Neural progenitor cell (in vitro differentiated cells): ENCODE data around the gene PRDM16. TPM values are rescaled to one million over a fixed set of nuclear protein-coding genes. Genes with fewer than 3 reads are reported as not detected.

Experiments used
- DNase-seq: peaks from one replicate; pipeline ENCODE4 v3.0.0-alpha.2; 2016; ENCODE audit warnings: low spot score
- H2AFZ ChIP-seq: fragments of 200-600 bp; sonication (generic); replicated peaks from 2 replicates; pipeline ENCODE4 v1.6.1; 2016; ENCODE audit warnings: antibody characterized with exemption
- H3F3A ChIP-seq: fragments of 200-600 bp; sonication (generic); 2 replicates; pipeline ENCODE4 v1.6.1; 2016; ENCODE audit warnings: antibody characterized with exemption, low read depth
- H3K27ac ChIP-seq: fragments of 200-600 bp; sonication (generic); 2 replicates; pipeline ENCODE4 v1.5.1; 2016; ENCODE audit warnings: mild to moderate bottlenecking
- H3K27me3 ChIP-seq: fragments of 200-600 bp; sonication (generic); 2 replicates; pipeline ENCODE4 v1.6.1; 2016; ENCODE audit warnings: mild to moderate bottlenecking, moderate library complexity
- H3K36me3 ChIP-seq: fragments of 200-600 bp; sonication (generic); 2 replicates; pipeline ENCODE4 v1.5.1; 2016
- H3K4me1 ChIP-seq: fragments of 200-600 bp; sonication (generic); 2 replicates; pipeline ENCODE4 v1.6.1; 2016; ENCODE audit warnings: mixed run types
- H3K4me2 ChIP-seq: fragments of 200-600 bp; sonication (generic); 2 replicates; pipeline ENCODE4 v1.6.1; 2016
- H3K4me3 ChIP-seq: fragments of 200-600 bp; sonication (generic); 2 replicates; pipeline ENCODE4 v1.5.1; 2016
- H3K79me2 ChIP-seq: fragments of 200-600 bp; sonication (generic); 2 replicates; pipeline ENCODE4 v1.6.1; 2016; ENCODE audit warnings: low read depth
- H3K9ac ChIP-seq: fragments of 200-600 bp; sonication (generic); 2 replicates; pipeline ENCODE4 v1.6.1; 2016
- H3K9me3 ChIP-seq: fragments of 200-600 bp; sonication (generic); 2 replicates; pipeline ENCODE4 v1.5.1; 2016; ENCODE audit warnings: low read depth
- H4K20me1 ChIP-seq: fragments of 200-600 bp; sonication (generic); 2 replicates; pipeline ENCODE4 v1.6.1; 2016; ENCODE audit warnings: low read depth
- H3K27ac Mint-ChIP-seq: 3 replicates; pipeline ENCODE4 v1.8.0; 2021; ENCODE audit warnings: mixed read lengths
- H3K27me3 Mint-ChIP-seq: 2 replicates; pipeline ENCODE4 v1.8.0; 2022; ENCODE audit warnings: low read depth, mild to moderate bottlenecking, inconsistent platforms, moderate library complexity, mixed read lengths; ENCODE audit not compliant: insufficient read depth
- H3K36me3 Mint-ChIP-seq: 3 replicates; pipeline ENCODE4 v1.8.0; 2021; ENCODE audit warnings: mixed read lengths
- H3K4me1 Mint-ChIP-seq: 3 replicates; pipeline ENCODE4 v1.8.0; 2021; ENCODE audit warnings: mixed read lengths
- H3K4me3 Mint-ChIP-seq: 3 replicates; pipeline ENCODE4 v1.8.0; 2021; ENCODE audit warnings: mild to moderate bottlenecking, moderate library complexity, mixed read lengths
- H3K9me3 Mint-ChIP-seq: 3 replicates; pipeline ENCODE4 v1.8.0; 2020; ENCODE audit warnings: mixed read lengths
- CTCF ChIP-seq: fragments of 200-600 bp; sonication (generic); IDR thresholded peaks from 2 replicates; pipeline ENCODE4 v1.5.1; 2017; ENCODE audit warnings: antibody characterized with exemption, mild to moderate bottlenecking
- EZH2 ChIP-seq: fragments of 200-600 bp; sonication (generic); IDR thresholded peaks from 2 replicates; pipeline ENCODE4 v1.6.1; 2017; ENCODE audit warnings: antibody characterized with exemption, mild to moderate bottlenecking, moderate library complexity
- EZH2phosphoT487 ChIP-seq: fragments of 200-600 bp; sonication (generic); IDR thresholded peaks from 2 replicates; pipeline ENCODE4 v1.6.1; 2017; ENCODE audit warnings: antibody characterized with exemption
- total RNA-seq: library from RNA; depleted of rRNA; stranded (reverse); fragments of >200 nt; gene quantifications from 2 replicates; pipeline ENCODE4 v1.2.3, GENCODE V29; 2015; ENCODE audit warnings: low replicate concordance

Gene PRDM16
- total RNA-seq, 1 donor from 2014 or later: 1.9 TPM

GRCh38 chr1:3204725-3205124, 135.7 kb downstream of the PRDM16 start:
- Histone ChIP-seq H3K4me2 (peak overlapping the region; percentile 61), H3K27me3 (no peaks in the 10 kb centered on the region), H2AFZ (no peak overlapping the region), H3K9me3 (no peaks in the 10 kb centered on the region), H3K79me2 (no peaks in the 10 kb centered on the region), H3K4me1 (peaks cover 28% of the 10 kb centered on the region), H3K4me3 (peak overlapping the region; percentile 1), H4K20me1 (no peaks in the 10 kb centered on the region), H3K36me3 (no peaks in the 10 kb centered on the region), H3F3A (peaks cover 24% of the 10 kb centered on the region), H3K9ac (no peak overlapping the region), H3K27ac (peak overlapping the region; percentile 62)
- DNase-seq: peak; percentile 86
- peaks cover 46% of the 10 kb centered on the region for H3K4me1 Mint-ChIP-seq
- peak overlapping the region; percentile 90 for H3K27ac Mint-ChIP-seq
- H3K4me3 Mint-ChIP-seq: peak overlapping the region; percentile 75
- H3K9me3 Mint-ChIP-seq: no peaks in the 10 kb centered on the region
- peaks cover under 1% of the 10 kb centered on the region for H3K36me3 Mint-ChIP-seq
- TF ChIP-seq EZH2phosphoT487: no peak
- no peak for TF ChIP-seq EZH2
- TF ChIP-seq CTCF: no peak
- H3K27me3 Mint-ChIP-seq: peaks cover 14% of the 10 kb centered on the region

GRCh38 chr1:3205815-3206214, 136.8 kb downstream of the PRDM16 start:
- Histone ChIP-seq H2AFZ (no peak overlapping the region), H3K9ac (no peak overlapping the region), H4K20me1 (no peaks in the 10 kb centered on the region), H3K9me3 (no peaks in the 10 kb centered on the region), H3K4me2 (peak overlapping the region; percentile 61), H3K79me2 (no peaks in the 10 kb centered on the region), H3K27ac (no peak overlapping the region), H3K36me3 (no peaks in the 10 kb centered on the region), H3K4me1 (peaks cover 26% of the 10 kb centered on the region), H3K4me3 (no peak overlapping the region), H3K27me3 (no peaks in the 10 kb centered on the region), H3F3A (peaks cover 25% of the 10 kb centered on the region)
- peaks cover 45% of the 10 kb centered on the region for H3K4me1 Mint-ChIP-seq
- no peak overlapping the region for H3K4me3 Mint-ChIP-seq
- DNase-seq: no peak
- peaks cover 2% of the 10 kb centered on the region for H3K36me3 Mint-ChIP-seq
- TF ChIP-seq EZH2phosphoT487: no peak
- H3K27me3 Mint-ChIP-seq: peaks cover 8% of the 10 kb centered on the region
- no peak overlapping the region for H3K27ac Mint-ChIP-seq
- no peaks in the 10 kb centered on the region for H3K9me3 Mint-ChIP-seq

GRCh38 chr1:3206696-3207095, 137.7 kb downstream of the PRDM16 start:
- no peak overlapping the region for H3K4me2 ChIP-seq
- Mint-ChIP-seq H3K36me3 (peaks cover 2% of the 10 kb centered on the region), H3K4me1 (peaks cover 50% of the 10 kb centered on the region), H3K27ac (no peak overlapping the region), H3K4me3 (peak overlapping the region; percentile 58), H3K9me3 (no peaks in the 10 kb centered on the region), H3K27me3 (peaks cover 8% of the 10 kb centered on the region)
- H3K79me2 ChIP-seq: no peaks in the 10 kb centered on the region
- peaks cover 34% of the 10 kb centered on the region for H3F3A ChIP-seq
- H3K36me3 ChIP-seq: no peaks in the 10 kb centered on the region
- no peaks in the 10 kb centered on the region for H3K27me3 ChIP-seq
- H3K4me3 ChIP-seq: no peak overlapping the region
- no peak overlapping the region for H3K27ac ChIP-seq
- no peak for DNase-seq
- H3K9me3 ChIP-seq: no peaks in the 10 kb centered on the region
- H2AFZ ChIP-seq: no peak overlapping the region
- H3K4me1 ChIP-seq: peaks cover 34% of the 10 kb centered on the region
- no peak overlapping the region for H3K9ac ChIP-seq
- no peak for TF ChIP-seq EZH2phosphoT487
- TF ChIP-seq EZH2: no peak
- no peak for TF ChIP-seq CTCF
- H4K20me1 ChIP-seq: no peaks in the 10 kb centered on the region

GRCh38 chr1:3207217-3207848, 138.3 kb downstream of the PRDM16 start:
- Histone ChIP-seq H3K27ac (no peak overlapping the region), H3K79me2 (no peaks in the 10 kb centered on the region), H2AFZ (no peak overlapping the region), H3K27me3 (no peaks in the 10 kb centered on the region), H3F3A (peaks cover 41% of the 10 kb centered on the region), H3K36me3 (no peaks in the 10 kb centered on the region), H3K9me3 (no peaks in the 10 kb centered on the region), H3K4me3 (no peak overlapping the region), H4K20me1 (no peaks in the 10 kb centered on the region), H3K9ac (no peak overlapping the region), H3K4me1 (peaks cover 41% of the 10 kb centered on the region), H3K4me2 (no peak overlapping the region)
- H3K4me1 Mint-ChIP-seq: peaks cover 53% of the 10 kb centered on the region
- peaks cover 2% of the 10 kb centered on the region for H3K36me3 Mint-ChIP-seq
- H3K9me3 Mint-ChIP-seq: no peaks in the 10 kb centered on the region
- no peak for DNase-seq
- no peak overlapping the region for H3K4me3 Mint-ChIP-seq
- no peak for TF ChIP-seq CTCF
- no peak for TF ChIP-seq EZH2
- no peak for TF ChIP-seq EZH2phosphoT487
- peaks cover 8% of the 10 kb centered on the region for H3K27me3 Mint-ChIP-seq
- peak overlapping the region; percentile 83 for H3K27ac Mint-ChIP-seq
